Epithelial cell of proximal tubule (primary cell): Measurements from ENCODE around the gene FSIP1. TPM values are rescaled to one million over a fixed set of nuclear protein-coding genes. Genes with fewer than 3 reads are reported as not detected.

Experiments used
- DNase-seq: peaks from one replicate; pipeline ENCODE4 v3.0.0-alpha.2; 2011; ENCODE audit warnings: low read depth
- H3K4me3 ChIP-seq: 2 replicates; pipeline ENCODE4 v1.5.1; 2011; ENCODE audit warnings: low read depth, mild to moderate bottlenecking, low read length
- CTCF ChIP-seq: conservative IDR thresholded peaks from 2 replicates; pipeline ENCODE4 v1.5.1; 2012; ENCODE audit warnings: low read depth, mild to moderate bottlenecking, low read length
- total RNA-seq: library from RNA; depleted of rRNA; stranded (reverse); fragments of >200 nt; gene quantifications from 2 replicates; pipeline ENCODE4 v1.2.3, GENCODE V29; 2015

Gene FSIP1
- total RNA-seq, 1 donor from 2014 or later = 1.3 TPM

DNA sequence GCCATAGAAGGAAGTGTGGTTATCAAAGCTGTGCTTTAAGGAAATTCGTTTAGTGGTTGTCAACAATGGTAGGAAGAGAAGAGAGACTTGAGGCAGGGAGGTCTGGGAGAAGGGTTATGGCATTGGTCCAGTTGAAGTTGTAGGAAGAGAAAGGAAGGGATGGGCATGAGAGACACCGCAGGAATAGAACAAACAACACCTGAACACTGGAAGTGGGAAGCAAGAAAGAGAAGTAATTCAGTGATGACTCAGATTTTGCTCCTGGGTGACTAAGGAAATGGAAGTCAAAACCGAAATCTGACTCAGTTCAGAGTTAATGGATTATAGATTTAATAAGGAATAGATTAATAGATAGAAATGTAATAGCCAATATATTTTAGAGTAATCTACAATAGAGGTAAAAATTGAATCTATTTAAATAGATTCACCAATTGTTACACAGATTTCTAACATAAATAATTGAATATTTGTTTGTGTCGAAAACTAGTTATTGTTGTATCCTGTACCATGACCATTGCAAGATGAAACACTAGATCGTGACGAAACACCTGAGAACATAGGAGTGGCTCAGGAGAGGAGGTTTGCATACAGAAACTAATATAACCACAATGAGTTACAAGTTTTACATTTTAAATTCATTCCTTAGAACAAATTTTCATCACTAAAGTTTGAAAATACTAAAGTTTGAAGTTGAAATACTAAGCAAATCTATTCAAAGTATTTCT, 165.7 kb downstream of the FSIP1 start:
- no peak for DNase-seq
- no peak overlapping the region for H3K4me3 ChIP-seq
- no peak for TF ChIP-seq CTCF

DNA sequence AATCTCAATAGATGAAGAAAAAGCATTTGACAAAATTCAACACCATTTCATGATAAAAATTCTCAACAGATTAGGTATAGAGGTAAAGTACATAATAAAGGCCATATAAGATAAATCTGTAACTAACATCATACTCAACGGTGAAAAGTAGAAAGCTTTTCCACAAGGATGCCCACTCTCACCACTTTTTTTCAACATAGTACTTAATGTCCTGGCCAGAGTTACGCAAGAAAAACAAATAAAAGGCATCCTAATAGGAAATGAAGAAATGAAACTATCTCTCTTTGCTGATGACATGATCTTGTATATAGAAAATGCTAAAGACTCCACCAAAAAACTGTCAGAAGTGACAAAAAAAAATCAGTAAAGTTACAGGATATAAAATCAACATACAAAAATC, 168.8 kb downstream of the FSIP1 start:
- DNase-seq = no peak
- no peak overlapping the region for H3K4me3 ChIP-seq
- TF ChIP-seq CTCF = no peak

- no peak for TF ChIP-seq CTCF
- H3K4me3 ChIP-seq = no peak overlapping the region
- DNase-seq = no peak
Observed at GRCh38 chr15:39613271-39613670, 169.4 kb downstream of the FSIP1 start.

DNA sequence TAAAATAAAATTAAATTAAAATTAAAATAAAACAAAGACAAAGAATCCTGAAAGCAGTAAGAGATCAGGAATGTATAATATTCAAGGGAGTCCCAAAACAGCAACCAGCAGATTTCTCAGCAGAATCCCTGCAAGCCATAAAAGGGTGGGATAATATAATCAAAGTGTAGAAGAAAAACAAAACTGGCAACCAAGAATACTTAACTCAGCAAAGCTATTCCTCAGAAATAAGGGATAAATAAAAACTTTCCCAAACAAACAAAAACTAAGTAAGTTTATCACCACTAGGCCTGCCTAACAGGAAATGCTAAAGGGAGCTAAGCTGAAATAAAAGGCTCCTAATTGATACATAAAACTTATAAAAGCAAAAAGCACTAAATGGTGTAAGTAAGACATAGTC, 172.0 kb downstream of the FSIP1 start:
- no peak for TF ChIP-seq CTCF
- no peak for DNase-seq
- no peak overlapping the region for H3K4me3 ChIP-seq

DNA sequence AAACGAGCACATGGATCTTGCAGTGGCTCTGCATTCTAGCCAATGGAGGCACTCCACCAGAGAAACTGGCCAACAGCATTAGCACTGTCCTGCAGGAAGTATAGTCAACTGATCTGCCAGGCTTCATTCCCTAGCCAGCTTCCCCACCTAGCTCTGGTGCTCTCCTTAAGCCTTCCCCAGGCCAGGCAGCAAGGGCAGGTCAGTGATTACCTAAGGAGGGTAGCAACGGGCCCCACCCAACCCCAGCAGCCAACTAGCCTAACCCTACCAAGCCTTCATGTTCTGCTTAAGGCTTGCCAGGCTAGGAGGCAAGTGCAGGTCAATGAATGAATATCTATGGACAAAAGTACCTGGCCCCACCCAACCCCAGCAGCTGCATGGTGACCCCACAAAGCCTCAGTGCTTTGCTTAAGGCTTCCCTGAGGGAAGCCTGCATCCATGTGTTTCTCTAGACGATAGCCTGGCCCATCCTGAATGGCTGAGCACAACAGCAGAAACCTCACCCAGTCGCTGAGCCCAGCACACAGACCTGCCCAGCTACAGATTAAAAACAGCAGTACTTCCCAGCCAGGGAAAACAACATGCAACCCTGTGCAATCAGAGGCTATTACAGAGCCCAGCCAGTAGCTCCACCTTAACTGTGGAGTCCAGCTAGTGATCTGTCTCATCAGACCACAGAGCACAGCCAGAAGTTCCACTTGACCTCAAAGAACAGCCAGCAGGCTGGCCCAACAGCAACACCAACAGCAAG, 173.3 kb downstream of the FSIP1 start:
- no peak overlapping the region for H3K4me3 ChIP-seq
- TF ChIP-seq CTCF = no peak
- DNase-seq = no peak

- no peak for DNase-seq
- no peak overlapping the region for H3K4me3 ChIP-seq
- TF ChIP-seq CTCF = no peak
Observed at GRCh38 chr15:39608185-39609139, 174.2 kb downstream of the FSIP1 start.
